Measurements from ENCODE around the gene PRKAG2.

The PRKAG2 gene

GRCh38 chr7:151642746-151643145 is 234.2 kb downstream of the PRKAG2 start:
- Histone ChIP-seq H3K9me3 (ENCODE audit: control insufficient read depth, low read length) (no peaks in the 10 kb centered on the region), H3K27me3 (ENCODE audit: control insufficient read depth, insufficient read depth, low read length) (no peaks in the 10 kb centered on the region), H3K36me3 (ENCODE audit: control insufficient read depth, insufficient read depth, low read length) (no peaks in the 10 kb centered on the region), H3K9ac (ENCODE audit: low read length) (no peak overlapping the region), H3K4me3 (ENCODE audit: low read length) (no peak overlapping the region), H3K4me1 (ENCODE audit: control insufficient read depth, insufficient read depth, low read length) (no peaks in the 10 kb centered on the region)

DNA sequence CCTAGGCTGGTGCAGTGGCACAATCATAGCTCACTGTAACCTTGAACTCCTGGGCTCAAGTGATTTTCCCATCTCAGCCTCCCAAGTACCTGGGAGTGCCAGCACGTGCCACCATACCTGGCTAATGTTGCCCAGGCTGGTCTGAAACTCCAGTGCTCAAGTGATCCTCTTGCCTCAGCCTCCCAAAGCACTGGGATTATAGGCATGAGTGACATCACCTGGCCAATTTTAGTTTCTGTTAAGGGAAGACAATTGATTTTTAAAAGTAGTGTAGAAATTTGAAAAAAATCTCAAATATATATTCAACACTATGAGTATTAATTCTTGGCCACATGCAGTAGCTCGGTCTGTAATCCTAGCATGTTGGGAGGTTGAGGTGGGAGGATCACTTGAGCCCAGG is 235.3 kb downstream of the PRKAG2 start:
- Histone ChIP-seq H3K9ac (ENCODE audit: low read length) (no peak overlapping the region), H3K4me3 (ENCODE audit: low read length) (no peak overlapping the region), H3K36me3 (ENCODE audit: control insufficient read depth, insufficient read depth, low read length) (no peaks in the 10 kb centered on the region)

DNA sequence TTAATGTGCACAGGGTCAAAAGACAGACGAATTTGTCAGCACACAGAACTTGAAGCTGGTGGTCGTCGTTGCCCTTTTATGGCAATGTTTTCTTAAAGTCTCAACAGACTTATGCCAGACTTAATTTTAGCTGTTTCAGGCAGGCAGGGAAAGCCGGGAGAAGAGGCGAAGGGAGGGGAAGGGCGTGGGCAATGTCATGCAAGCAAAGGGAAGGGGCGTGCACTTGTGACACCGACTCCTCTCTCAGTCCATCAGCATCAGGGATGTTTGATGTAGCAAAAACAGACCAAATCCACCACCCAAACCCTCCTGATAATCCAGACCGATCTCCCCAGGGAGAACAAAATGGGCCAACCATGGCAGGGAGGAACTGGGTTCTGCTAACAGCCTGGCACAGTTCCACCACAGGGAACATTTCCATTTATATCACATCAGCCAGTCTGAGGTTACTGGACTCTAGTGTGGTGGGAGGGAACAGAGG is 239.1 kb downstream of the PRKAG2 start:
- Histone ChIP-seq H3K9me3 (ENCODE audit: control insufficient read depth, low read length) (no peaks in the 10 kb centered on the region), H3K27me3 (ENCODE audit: control insufficient read depth, insufficient read depth, low read length) (no peaks in the 10 kb centered on the region), H3K4me3 (ENCODE audit: low read length) (no peak overlapping the region), H3K4me1 (ENCODE audit: control insufficient read depth, insufficient read depth, low read length) (no peaks in the 10 kb centered on the region), H3K36me3 (ENCODE audit: control insufficient read depth, insufficient read depth, low read length) (no peaks in the 10 kb centered on the region), H3K9ac (ENCODE audit: low read length) (no peak overlapping the region)

More for the DNA sequence above, 235.3 kb downstream of the PRKAG2 start:
- Histone ChIP-seq H3K4me1 (ENCODE audit: control insufficient read depth, insufficient read depth, low read length) (no peaks in the 10 kb centered on the region), H3K9me3 (ENCODE audit: control insufficient read depth, low read length) (no peaks in the 10 kb centered on the region), H3K27me3 (ENCODE audit: control insufficient read depth, insufficient read depth, low read length) (no peaks in the 10 kb centered on the region)

DNA sequence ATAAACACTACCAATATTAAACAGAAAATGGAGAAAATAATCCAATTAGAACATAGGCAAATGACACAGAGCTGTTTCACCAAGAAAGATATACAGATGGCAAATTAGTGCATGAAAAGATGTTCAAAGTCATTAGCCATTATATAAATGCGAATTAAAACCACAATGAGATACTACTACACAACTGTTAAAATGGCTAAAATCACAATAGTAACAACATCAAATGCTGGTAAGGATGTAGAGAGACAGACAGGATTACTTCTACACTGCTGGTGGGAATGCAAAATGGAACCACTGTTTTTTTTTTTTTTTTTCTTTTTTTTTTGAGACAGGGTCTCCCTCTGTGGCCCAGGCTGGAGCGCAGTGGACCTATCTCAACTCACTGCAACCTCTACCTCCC is 242.3 kb downstream of the PRKAG2 start:
- no peaks in the 10 kb centered on the region for H3K36me3 ChIP-seq (ENCODE audit: control insufficient read depth, insufficient read depth, low read length)
- no peak overlapping the region for H3K4me3 ChIP-seq (ENCODE audit: low read length)
- no peaks in the 10 kb centered on the region for H3K4me1 ChIP-seq (ENCODE audit: control insufficient read depth, insufficient read depth, low read length)
- no peaks in the 10 kb centered on the region for H3K9me3 ChIP-seq (ENCODE audit: control insufficient read depth, low read length)
- H3K9ac ChIP-seq (ENCODE audit: low read length) = no peak overlapping the region
- H3K27me3 ChIP-seq (ENCODE audit: control insufficient read depth, insufficient read depth, low read length) = no peaks in the 10 kb centered on the region

DNA sequence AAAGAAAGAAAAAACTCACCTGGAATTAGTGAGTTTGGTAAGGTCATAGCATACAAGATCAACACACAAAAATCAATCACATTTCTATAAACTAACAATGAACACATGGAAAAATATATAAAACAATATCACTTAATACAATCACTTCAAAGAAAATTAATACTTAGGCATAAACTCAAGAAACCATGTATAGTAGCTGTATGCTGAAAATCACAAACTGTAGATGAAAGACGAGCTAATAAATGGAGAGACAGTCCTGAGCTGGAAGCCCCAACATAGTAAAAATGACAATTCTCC is 243.5 kb downstream of the PRKAG2 start:
- Histone ChIP-seq H3K4me1 (ENCODE audit: control insufficient read depth, insufficient read depth, low read length) (no peaks in the 10 kb centered on the region), H3K9ac (ENCODE audit: low read length) (no peak overlapping the region), H3K36me3 (ENCODE audit: control insufficient read depth, insufficient read depth, low read length) (no peaks in the 10 kb centered on the region), H3K27me3 (ENCODE audit: control insufficient read depth, insufficient read depth, low read length) (no peaks in the 10 kb centered on the region), H3K4me3 (ENCODE audit: low read length) (no peak overlapping the region), H3K9me3 (ENCODE audit: control insufficient read depth, low read length) (no peaks in the 10 kb centered on the region)

DNA sequence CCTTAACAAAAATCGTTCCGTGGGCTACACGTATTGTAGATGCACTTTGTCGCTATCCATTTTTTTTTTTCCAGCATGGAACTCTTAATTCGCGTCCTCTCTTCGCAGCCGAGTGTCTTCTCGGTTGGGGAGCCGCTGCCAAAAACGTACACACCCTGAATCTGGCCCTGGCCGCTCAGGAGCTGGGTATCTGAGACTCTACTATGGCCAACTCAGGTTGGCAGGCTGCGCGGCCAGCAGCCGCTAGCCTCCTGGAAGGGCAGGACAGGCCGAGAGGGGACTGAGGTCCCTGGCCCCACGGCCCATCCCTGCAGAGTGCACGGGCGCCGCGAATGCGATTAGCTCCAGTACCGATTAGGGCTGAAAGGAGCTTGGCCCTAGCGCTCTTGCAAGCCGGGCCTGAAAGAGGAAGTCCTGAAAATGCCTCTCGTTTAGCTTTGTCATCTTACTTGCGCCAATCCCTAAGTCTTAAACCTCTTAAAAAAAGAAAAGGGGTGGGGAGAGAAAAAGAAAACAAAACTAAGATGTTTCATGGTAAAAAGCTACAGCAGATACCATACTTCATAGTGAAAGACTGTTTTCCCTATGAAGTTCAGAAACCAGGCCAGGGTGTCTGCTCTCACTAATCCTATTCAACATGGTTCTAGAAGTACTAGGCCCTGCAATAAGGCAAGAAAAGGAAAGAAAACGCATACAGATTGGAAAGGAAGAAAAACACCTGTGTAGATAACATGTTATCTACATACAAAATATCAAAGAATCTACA is 244.0 kb downstream of the PRKAG2 start:
- Histone ChIP-seq H3K4me1 (ENCODE audit: control insufficient read depth, insufficient read depth, low read length) (no peaks in the 10 kb centered on the region), H3K9ac (ENCODE audit: low read length) (peak overlapping the region; percentile 72), H3K27me3 (ENCODE audit: control insufficient read depth, insufficient read depth, low read length) (no peaks in the 10 kb centered on the region)

DNA sequence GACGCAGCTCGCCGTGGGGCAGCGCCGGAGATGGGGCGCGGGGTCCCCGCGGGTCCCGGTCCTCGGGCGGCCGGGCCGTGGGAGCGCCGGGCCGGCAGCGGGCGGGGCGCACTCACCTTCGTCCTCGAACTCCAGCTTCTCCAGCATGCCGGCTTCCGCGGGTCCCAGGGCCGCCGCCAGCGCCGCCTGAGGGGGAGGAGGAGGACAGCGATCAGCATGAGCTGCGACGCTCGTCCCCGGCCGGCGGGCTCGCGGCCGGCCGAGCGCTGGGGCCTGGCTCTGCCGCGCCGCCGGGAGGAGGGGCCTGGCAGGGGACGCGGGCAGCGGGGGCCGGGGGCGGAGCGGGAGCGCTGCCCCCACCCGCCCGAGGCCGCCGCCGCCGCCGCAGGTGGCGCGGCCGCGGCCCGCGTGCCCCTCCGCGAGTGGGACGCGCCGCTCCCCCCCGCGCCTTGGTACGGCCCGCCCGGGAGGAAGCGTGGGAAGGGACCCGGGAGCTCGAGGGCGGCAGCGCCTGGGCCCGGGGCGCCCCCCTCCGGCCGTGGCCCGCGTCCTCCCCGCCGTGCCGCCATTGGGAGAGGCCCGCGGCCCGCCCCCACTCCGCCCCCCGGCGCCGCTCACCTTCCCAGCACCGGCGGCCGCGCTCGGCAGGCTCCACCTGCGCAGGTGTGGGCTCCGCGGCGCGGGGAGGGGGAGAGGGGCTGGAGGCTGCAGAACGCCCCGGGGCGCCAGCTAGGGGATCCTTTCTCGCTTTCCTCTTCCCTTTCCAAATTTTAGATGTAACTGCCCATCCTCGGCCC is 244.8 kb downstream of the PRKAG2 start:
- Histone ChIP-seq H3K36me3 (ENCODE audit: control insufficient read depth, insufficient read depth, low read length) (no peaks in the 10 kb centered on the region), H3K27me3 (ENCODE audit: control insufficient read depth, insufficient read depth, low read length) (no peaks in the 10 kb centered on the region), H3K9me3 (ENCODE audit: control insufficient read depth, low read length) (no peaks in the 10 kb centered on the region), H3K4me1 (ENCODE audit: control insufficient read depth, insufficient read depth, low read length) (no peaks in the 10 kb centered on the region), H3K9ac (ENCODE audit: low read length) (peak overlapping the region; percentile 72), H3K4me3 (ENCODE audit: low read length) (peak overlapping the region; percentile 47)

More for the DNA sequence above, 244.0 kb downstream of the PRKAG2 start:
- Histone ChIP-seq H3K9me3 (ENCODE audit: control insufficient read depth, low read length) (no peaks in the 10 kb centered on the region), H3K4me3 (ENCODE audit: low read length) (peak overlapping the region; percentile 47), H3K36me3 (ENCODE audit: control insufficient read depth, insufficient read depth, low read length) (no peaks in the 10 kb centered on the region)

GRCh38 chr7:151631570-151631952 is 245.4 kb downstream of the PRKAG2 start:
- Histone ChIP-seq H3K36me3 (ENCODE audit: control insufficient read depth, insufficient read depth, low read length) (no peaks in the 10 kb centered on the region), H3K9ac (ENCODE audit: low read length) (peak overlapping the region; percentile 56), H3K4me3 (ENCODE audit: low read length) (peak overlapping the region; percentile 17), H3K27me3 (ENCODE audit: control insufficient read depth, insufficient read depth, low read length) (no peaks in the 10 kb centered on the region), H3K4me1 (ENCODE audit: control insufficient read depth, insufficient read depth, low read length) (peaks cover 3% of the 10 kb centered on the region), H3K9me3 (ENCODE audit: control insufficient read depth, low read length) (no peaks in the 10 kb centered on the region)

DNA sequence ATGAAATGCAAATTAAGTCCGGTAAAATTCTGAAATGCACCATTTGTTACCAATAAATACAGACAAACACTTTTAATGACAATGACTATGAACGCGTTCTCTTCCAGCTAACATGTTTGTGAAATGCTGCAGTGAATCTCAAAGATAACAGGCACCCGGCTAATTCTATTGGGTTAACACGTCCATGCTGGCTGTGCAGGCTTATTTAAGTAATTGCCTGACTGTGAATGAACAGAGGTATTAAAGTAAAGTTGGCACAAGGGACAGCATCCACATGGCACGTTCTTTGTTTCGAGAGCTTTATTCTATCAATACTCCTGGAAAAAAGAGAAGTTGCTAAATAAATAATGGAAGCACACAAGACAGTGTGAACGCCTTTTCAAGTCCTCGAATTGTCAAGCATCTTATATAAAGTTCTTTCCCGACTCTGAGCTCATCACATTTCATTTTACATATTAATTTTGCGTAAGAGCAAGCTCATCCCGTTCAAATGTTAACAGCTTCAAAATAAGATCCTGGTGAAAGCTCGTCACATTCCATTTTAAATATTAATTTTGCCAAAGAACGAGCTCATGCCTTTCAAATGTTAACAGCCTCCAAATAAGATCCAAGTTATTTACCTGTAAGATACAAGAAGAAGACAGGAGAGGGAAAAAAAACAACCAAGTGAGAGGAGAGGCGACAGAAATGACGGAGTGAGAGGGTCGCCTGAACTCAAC is 245.9 kb downstream of the PRKAG2 start:
- no peaks in the 10 kb centered on the region for H3K9me3 ChIP-seq (ENCODE audit: control insufficient read depth, low read length)
- H3K4me3 ChIP-seq (ENCODE audit: low read length) = peak overlapping the region; percentile 17
- H3K9ac ChIP-seq (ENCODE audit: low read length) = peak overlapping the region; percentile 56
- no peaks in the 10 kb centered on the region for H3K27me3 ChIP-seq (ENCODE audit: control insufficient read depth, insufficient read depth, low read length)
- H3K4me1 ChIP-seq (ENCODE audit: control insufficient read depth, insufficient read depth, low read length) = peaks cover 8% of the 10 kb centered on the region
- no peaks in the 10 kb centered on the region for H3K36me3 ChIP-seq (ENCODE audit: control insufficient read depth, insufficient read depth, low read length)

GRCh38 chr7:151630358-151630757 is 246.6 kb downstream of the PRKAG2 start:
- H3K9ac ChIP-seq (ENCODE audit: low read length) = no peak overlapping the region
- no peaks in the 10 kb centered on the region for H3K36me3 ChIP-seq (ENCODE audit: control insufficient read depth, insufficient read depth, low read length)
- H3K4me1 ChIP-seq (ENCODE audit: control insufficient read depth, insufficient read depth, low read length) = peaks cover 8% of the 10 kb centered on the region
- no peaks in the 10 kb centered on the region for H3K27me3 ChIP-seq (ENCODE audit: control insufficient read depth, insufficient read depth, low read length)
- H3K9me3 ChIP-seq (ENCODE audit: control insufficient read depth, low read length) = no peaks in the 10 kb centered on the region
- H3K4me3 ChIP-seq (ENCODE audit: low read length) = no peak overlapping the region

DNA sequence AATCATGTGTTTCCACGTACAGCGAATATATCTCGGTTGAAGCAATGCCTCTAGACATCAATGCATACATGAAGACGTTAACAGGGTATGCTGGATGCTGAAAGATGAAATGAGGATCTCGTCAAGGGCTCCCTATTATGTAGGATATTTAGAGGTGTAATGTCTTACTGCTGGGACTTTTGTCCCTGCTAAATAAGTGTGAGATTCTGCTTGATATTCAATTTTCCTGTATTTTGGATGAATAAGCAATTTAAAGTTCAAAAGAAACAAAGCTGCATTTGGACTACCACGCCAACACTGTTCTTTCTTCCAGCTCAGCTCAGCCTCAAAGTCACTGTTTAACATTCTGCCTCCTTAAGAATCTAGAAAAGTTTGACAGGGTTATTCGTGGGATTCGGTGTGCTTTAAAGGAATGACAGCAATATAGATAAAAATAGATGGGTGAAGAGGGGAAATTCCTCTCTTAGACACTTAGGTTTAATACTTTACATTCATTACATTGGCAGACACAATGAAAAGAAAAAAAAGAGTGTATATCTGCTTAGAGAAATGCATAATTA is 247.1 kb downstream of the PRKAG2 start:
- no peaks in the 10 kb centered on the region for H3K9me3 ChIP-seq (ENCODE audit: control insufficient read depth, low read length)
- no peak overlapping the region for H3K4me3 ChIP-seq (ENCODE audit: low read length)
- H3K27me3 ChIP-seq (ENCODE audit: control insufficient read depth, insufficient read depth, low read length) = no peaks in the 10 kb centered on the region
- no peak overlapping the region for H3K9ac ChIP-seq (ENCODE audit: low read length)
- no peaks in the 10 kb centered on the region for H3K36me3 ChIP-seq (ENCODE audit: control insufficient read depth, insufficient read depth, low read length)
- peaks cover 8% of the 10 kb centered on the region for H3K4me1 ChIP-seq (ENCODE audit: control insufficient read depth, insufficient read depth, low read length)

All from mucosa of stomach (tissue), 1 donor.